Measurements from ENCODE around the gene HDGF.

Gene HDGF

DNA sequence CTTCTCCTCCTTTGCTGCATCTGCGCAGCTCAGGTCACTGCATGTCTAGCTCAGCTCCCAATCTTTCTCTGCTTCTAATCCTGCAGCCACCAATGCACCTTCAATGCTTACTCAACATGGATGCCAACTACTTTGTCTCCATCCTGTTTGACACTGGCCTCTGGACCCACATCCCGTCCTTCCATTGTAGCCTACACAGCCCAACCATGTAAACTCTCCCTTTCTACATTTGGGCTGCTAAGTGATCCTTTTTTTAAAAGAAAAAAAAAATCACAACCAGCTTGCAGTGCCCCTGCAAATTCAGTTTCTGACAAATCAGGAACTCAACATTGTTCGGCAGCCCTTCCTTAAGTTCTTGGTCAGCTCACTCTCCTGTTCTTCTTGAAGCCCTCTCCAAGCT, 36.6 kb downstream of the HDGF start:
- FAIRE-seq (no peak), DNase-seq (ENCODE audit: insufficient read length, low spot score) (no peak)
- TF ChIP-seq POLR2A (IDR thresholded peaks at IDR 0.05; ENCODE audit: low read depth, low read length): no peak

DNA sequence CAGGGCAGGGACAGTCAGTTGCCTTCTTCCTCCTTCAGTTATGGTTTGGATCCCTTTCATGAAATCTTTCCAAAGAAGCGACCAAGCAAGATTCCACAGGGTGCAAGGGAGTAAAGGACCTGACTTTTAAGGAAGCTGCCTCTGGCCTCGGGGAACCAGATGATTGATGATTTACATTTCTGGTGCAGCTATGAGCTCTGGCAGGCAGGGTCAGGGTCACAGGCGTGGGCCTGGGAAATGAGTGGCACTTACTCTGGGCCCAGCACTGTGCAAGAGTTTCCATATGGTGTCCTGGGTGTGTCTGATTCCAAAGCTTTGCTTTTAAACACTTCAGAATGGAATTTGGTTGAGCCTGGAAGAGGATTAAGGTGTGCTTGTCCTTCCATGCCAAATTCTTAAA, 38.8 kb downstream of the HDGF start:
- FAIRE-seq (no peak), DNase-seq (ENCODE audit: insufficient read length, low spot score) (no peak)
- TF ChIP-seq POLR2AphosphoS5 (IDR thresholded peaks at IDR 0.05; ENCODE audit: low read depth, low read length) (no peak), POLR2A (IDR thresholded peaks at IDR 0.05; ENCODE audit: low read depth, low read length) (no peak), PAX5 (IDR thresholded peaks at IDR 0.05; ENCODE audit: insufficient read depth, low read length, severe bottlenecking) (no peak), TAF1 (IDR thresholded peaks at IDR 0.05; ENCODE audit: low read depth, low read length) (no peak), POU2F2 (IDR thresholded peaks at IDR 0.05; ENCODE audit: low read depth, low read length) (no peak), SPI1 (IDR thresholded peaks at IDR 0.05; ENCODE audit: low read depth, low read length) (no peak)

DNA sequence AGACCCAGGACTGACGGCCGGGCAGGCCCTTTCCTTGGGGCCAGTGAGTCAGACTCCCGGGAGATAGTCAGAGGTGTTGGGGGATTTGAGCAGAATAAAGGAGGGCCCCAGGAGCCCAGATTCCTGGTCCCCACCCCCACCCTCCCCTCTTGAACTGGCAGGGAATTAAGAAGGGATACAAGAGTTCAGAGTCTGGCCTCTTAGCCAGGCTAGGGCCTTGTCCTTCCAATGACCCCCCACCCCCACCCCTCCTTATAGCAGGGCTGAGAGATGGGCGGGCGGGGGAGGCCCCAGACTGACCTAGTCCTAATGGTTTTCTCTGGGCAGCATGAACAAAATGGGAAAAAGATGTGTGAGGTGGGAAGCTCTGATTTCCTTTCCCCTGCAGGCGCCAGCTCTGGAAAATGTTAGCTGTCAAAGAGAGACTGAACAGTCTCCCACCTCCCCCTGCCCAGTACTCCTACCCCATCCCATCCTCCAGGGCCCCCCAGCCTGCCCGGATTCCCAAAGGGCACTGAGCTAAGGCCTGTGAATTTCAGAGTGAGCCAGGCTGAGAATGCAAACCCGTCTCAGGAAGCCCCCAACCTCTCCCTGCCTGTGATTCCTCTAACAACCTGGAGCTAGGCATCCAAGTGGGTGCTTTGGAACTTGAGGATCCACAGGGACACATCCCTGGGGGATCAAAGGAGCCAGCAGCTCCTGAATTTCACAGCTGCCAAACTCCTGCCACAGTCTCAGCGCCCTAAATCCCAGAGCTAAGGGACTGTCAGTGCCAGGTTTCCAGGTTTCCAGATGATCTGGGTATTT, 40.3 kb downstream of the HDGF start:
- FAIRE-seq (no peak), DNase-seq (ENCODE audit: insufficient read length, low spot score) (no peak)
- TF ChIP-seq PAX5 (IDR thresholded peaks at IDR 0.05; ENCODE audit: insufficient read depth, low read length, severe bottlenecking) (no peak), SPI1 (IDR thresholded peaks at IDR 0.05; ENCODE audit: low read depth, low read length) (no peak), POU2F2 (IDR thresholded peaks at IDR 0.05; ENCODE audit: low read depth, low read length) (no peak), POLR2A (IDR thresholded peaks at IDR 0.05; ENCODE audit: low read depth, low read length) (no peak), POLR2AphosphoS5 (IDR thresholded peaks at IDR 0.05; ENCODE audit: low read depth, low read length) (no peak), TAF1 (IDR thresholded peaks at IDR 0.05; ENCODE audit: low read depth, low read length) (no peak)

DNA sequence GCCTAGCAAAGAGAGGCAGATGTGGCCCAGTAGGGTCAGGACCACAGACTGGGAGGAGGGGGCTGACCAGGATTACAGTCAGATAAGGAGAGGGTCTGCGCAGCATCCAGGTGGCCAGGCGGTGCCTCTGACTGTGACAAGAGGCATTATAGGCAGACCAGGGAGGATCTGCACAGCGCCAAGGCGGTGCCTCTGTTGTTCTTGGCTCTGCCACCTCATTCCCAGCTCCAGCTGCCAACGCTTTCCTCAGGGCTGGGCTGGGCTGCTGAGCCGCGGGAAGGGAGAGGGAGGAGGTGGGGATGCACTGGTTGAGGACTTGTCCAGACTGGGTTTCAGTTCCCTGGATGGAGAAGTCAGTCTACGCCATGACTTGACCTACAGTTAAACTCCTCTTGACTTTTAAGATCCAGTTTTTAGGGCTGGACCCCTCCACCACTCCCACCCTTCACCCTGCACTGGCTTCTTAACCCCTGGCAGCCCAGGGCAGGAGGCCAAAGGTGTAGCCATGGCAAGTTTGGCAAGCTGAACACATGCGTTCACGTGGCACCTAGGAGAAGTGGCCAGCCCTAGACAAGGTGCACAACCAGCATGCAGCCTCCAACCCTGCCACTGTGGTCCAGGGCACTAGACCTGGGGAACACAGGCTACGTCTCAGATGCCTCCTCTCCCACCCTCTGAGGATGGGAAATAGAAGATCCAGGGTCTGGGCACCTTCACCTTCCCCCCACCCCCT, 41.6 kb downstream of the HDGF start:
- DNase-seq (ENCODE audit: insufficient read length, low spot score) (no peak), FAIRE-seq (no peak)
- TF ChIP-seq POLR2A (IDR thresholded peaks at IDR 0.05; ENCODE audit: low read depth, low read length) (no peak), SPI1 (IDR thresholded peaks at IDR 0.05; ENCODE audit: low read depth, low read length) (no peak), POLR2AphosphoS5 (IDR thresholded peaks at IDR 0.05; ENCODE audit: low read depth, low read length) (no peak), TAF1 (IDR thresholded peaks at IDR 0.05; ENCODE audit: low read depth, low read length) (no peak), POU2F2 (IDR thresholded peaks at IDR 0.05; ENCODE audit: low read depth, low read length) (no peak), PAX5 (IDR thresholded peaks at IDR 0.05; ENCODE audit: insufficient read depth, low read length, severe bottlenecking) (no peak)

DNA sequence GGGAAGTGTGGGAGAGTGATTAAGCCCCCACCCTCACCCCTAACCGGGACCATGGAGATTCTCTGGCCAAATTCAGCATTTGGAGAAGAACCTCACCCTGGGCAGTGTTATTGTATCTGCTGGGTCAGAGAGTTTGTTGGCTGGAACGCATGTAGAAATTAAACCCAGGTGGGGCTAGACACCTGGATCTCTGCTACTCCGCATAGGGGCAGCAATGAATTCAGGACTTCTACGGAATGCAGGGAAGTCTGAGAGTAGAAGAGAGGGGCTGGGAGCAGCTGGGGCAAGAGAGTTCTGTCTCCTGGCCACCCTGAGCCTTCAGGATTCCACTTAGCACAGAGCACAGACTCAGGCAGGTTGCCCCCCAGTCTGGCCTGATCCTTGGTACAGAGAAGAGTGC, 42.4 kb downstream of the HDGF start:
- DNase-seq (ENCODE audit: insufficient read length, low spot score) (no peak), FAIRE-seq (no peak)
- no peak for TF ChIP-seq POU2F2 (IDR thresholded peaks at IDR 0.05; ENCODE audit: low read depth, low read length)
- no peak for TF ChIP-seq POLR2AphosphoS5 (IDR thresholded peaks at IDR 0.05; ENCODE audit: low read depth, low read length)
- no peak for TF ChIP-seq TAF1 (IDR thresholded peaks at IDR 0.05; ENCODE audit: low read depth, low read length)
- TF ChIP-seq PAX5 (IDR thresholded peaks at IDR 0.05; ENCODE audit: insufficient read depth, low read length, severe bottlenecking): no peak
- no peak for TF ChIP-seq SPI1 (IDR thresholded peaks at IDR 0.05; ENCODE audit: low read depth, low read length)

DNA sequence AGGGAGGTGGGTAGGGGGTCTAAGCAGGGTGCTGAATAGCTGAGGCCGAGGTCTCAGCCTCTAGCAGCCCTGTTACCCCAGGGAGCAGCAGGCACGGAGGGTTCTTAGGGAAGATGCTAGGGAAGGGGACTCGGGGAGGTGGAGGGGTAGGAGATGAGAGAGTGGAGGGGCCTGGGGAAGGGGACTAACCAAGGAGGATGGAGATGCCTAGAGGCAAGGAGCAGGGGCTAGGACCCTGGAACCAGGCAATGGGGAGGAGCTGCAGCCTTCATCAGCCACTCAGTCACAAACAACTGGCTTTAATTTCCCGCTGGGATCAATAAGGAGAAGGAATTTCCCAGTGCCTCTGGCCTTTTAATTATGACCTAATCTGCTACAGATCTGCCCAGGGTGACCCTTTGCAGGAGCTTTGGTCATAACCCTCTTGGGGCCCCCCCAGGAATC, 43.2 kb downstream of the HDGF start:
- FAIRE-seq (no peak), DNase-seq (ENCODE audit: insufficient read length, low spot score) (no peak)
- TF ChIP-seq TAF1 (IDR thresholded peaks at IDR 0.05; ENCODE audit: low read depth, low read length) (no peak), POU2F2 (IDR thresholded peaks at IDR 0.05; ENCODE audit: low read depth, low read length) (no peak), POLR2A (IDR thresholded peaks at IDR 0.05; ENCODE audit: low read depth, low read length) (no peak), POLR2AphosphoS5 (IDR thresholded peaks at IDR 0.05; ENCODE audit: low read depth, low read length) (no peak), SPI1 (IDR thresholded peaks at IDR 0.05; ENCODE audit: low read depth, low read length) (no peak), PAX5 (IDR thresholded peaks at IDR 0.05; ENCODE audit: insufficient read depth, low read length, severe bottlenecking) (no peak)

DNA sequence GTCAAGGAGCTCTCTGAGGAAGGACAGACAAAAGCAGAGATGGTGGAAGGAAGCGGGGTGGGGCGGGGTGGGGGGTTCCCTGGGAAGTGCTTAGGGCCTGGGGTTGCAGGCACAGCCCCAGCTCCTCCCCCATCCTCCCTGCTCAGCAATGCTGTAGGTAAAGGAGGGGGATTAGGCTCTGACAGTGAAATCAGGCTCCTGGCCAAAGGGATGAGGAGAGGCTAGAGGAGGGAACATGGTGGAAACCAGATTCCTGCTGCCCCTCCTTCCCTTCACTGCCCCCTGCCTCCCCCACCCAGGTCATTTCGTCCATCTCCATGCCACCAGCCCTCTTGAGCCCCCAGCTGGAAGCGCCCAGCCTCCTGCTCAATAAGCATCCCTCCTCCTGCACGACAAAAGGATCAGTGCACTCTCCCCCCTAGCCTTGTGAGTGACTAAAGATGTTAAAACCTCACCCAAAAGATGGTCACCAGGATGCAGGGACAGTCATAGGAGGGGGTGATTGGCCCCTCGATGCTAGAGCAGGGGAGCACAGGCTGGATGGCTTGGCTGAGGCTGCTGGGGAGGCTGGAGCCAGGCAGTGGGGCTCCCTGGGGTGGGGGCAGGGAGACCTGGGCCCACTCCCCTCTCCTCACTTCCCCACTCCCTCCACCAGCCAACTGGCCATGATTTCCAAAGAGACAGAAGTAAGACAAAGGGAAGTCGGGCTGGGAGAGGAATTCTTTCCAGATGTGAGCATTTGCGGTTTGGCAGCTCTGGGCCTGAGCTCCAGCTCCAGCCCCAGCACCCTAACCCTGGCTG, 43.9 kb downstream of the HDGF start:
- TF ChIP-seq POLR2AphosphoS5 (IDR thresholded peaks at IDR 0.05; ENCODE audit: low read depth, low read length) (no peak), POLR2A (IDR thresholded peaks at IDR 0.05; ENCODE audit: low read depth, low read length) (no peak)
- DNase-seq (ENCODE audit: insufficient read length, low spot score) (no peak), FAIRE-seq (no peak)

DNA sequence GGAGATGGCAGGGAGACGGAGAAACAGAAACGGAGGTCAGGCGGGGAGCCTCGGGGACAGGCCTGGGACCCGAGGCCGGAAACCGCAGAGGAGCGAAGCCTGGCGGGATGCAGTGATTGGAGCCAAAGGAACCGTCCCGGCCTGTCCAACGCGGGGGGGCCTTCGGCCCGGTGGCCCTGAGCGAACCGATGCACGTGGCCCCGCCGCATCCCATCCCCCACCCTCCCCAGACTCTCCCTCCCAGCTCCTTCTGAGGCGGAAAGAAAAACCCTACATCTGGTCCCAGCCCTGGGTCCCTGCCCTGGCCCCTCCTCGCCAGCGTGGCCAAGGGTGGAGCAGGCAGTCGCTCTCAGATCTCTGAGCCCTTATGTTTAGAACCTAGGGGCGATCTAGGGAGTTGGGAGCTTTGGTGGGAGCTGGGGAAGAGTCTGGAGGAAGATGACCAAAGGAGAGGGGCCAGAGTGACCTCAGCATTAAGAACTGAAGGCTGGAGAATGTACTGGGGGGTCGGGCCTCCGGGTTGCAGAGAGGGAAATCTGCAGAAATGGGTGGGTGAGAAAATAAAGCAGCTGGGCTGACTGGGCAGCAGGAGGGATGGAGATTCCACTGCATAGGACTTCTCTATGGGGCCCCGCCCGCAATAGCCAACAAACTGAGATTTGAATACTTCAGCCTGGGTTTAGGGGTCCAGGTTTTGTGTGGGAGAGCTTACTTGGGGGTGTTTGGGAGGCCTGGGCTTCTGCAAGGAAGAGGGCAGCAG, 44.6 kb downstream of the HDGF start:
- FAIRE-seq (no peak), DNase-seq (ENCODE audit: insufficient read length, low spot score) (no peak)
- TF ChIP-seq POU2F2 (IDR thresholded peaks at IDR 0.05; ENCODE audit: low read depth, low read length): no peak
- TF ChIP-seq POLR2AphosphoS5 (IDR thresholded peaks at IDR 0.05; ENCODE audit: low read depth, low read length): no peak
- no peak for TF ChIP-seq TAF1 (IDR thresholded peaks at IDR 0.05; ENCODE audit: low read depth, low read length)
- TF ChIP-seq SPI1 (IDR thresholded peaks at IDR 0.05; ENCODE audit: low read depth, low read length): no peak
- TF ChIP-seq POLR2A (IDR thresholded peaks at IDR 0.05; ENCODE audit: low read depth, low read length): no peak
- TF ChIP-seq PAX5 (IDR thresholded peaks at IDR 0.05; ENCODE audit: insufficient read depth, low read length, severe bottlenecking): no peak

Data from GM12891 (cell line).